ENCODE measurements around the gene STEAP1B.

The STEAP1B gene

GRCh38 chr7:22427104-22427503 lies 72.9 kb downstream of the STEAP1B start:
- DNase-seq, result no peak

GRCh38 chr7:22426463-22427094 lies 73.4 kb downstream of the STEAP1B start:
- DNase-seq, result no peak

- DNase-seq, result no peak
Measured at GRCh38 chr7:22425361-22425760, 74.6 kb downstream of the STEAP1B start.

GRCh38 chr7:22422831-22423615 lies 77.0 kb downstream of the STEAP1B start:
- DNase-seq, result no peak

- DNase-seq, result no peak
Measured at GRCh38 chr7:22420973-22421635, 78.9 kb downstream of the STEAP1B start.

- no peak for DNase-seq
Measured at GRCh38 chr7:22420008-22420407, 80.0 kb downstream of the STEAP1B start.

- DNase-seq, result no peak
Measured at GRCh38 chr7:22419488-22419887, 80.5 kb downstream of the STEAP1B start.

GRCh38 chr7:22418251-22419046 lies 81.5 kb downstream of the STEAP1B start:
- no peak for DNase-seq

- no peak for DNase-seq
Measured at GRCh38 chr7:22417841-22418240, 82.1 kb downstream of the STEAP1B start.

GRCh38 chr7:22417349-22417748 lies 82.6 kb downstream of the STEAP1B start:
- DNase-seq, result no peak

GRCh38 chr7:22414424-22414823 lies 85.6 kb downstream of the STEAP1B start:
- DNase-seq, result no peak

GRCh38 chr7:22413211-22413610 lies 86.8 kb downstream of the STEAP1B start:
- no peak for DNase-seq

- no peak for DNase-seq
Measured at GRCh38 chr7:22411977-22412693, 87.9 kb downstream of the STEAP1B start.

- DNase-seq, result no peak
Measured at GRCh38 chr7:22406715-22407114, 93.3 kb downstream of the STEAP1B start.

GRCh38 chr7:22404421-22405023 lies 95.5 kb downstream of the STEAP1B start:
- no peak for DNase-seq

- no peak for DNase-seq
Measured at GRCh38 chr7:22403344-22403743, 96.6 kb downstream of the STEAP1B start.

GRCh38 chr7:22402250-22402649 lies 97.7 kb downstream of the STEAP1B start:
- DNase-seq, result no peak

- no peak for DNase-seq
Measured at GRCh38 chr7:22400936-22401553, 98.9 kb downstream of the STEAP1B start.

GRCh38 chr7:22400150-22400814 lies 99.7 kb downstream of the STEAP1B start:
- no peak for DNase-seq

- no peak for DNase-seq
Measured at GRCh38 chr7:22399546-22399945, 100.4 kb downstream of the STEAP1B start.

GRCh38 chr7:22399091-22399490 lies 100.9 kb downstream of the STEAP1B start:
- DNase-seq, result no peak
